ENCODE results near the gene PIP4K2B.

- TF ChIP-seq CTCF (IDR thresholded peaks at IDR 0.05) (no peak), POLR2A (IDR thresholded peaks at IDR 0.05) (no peak)
Observed at GRCh38 chr17:38786372-38786771, 13.0 kb downstream of the PIP4K2B start.

Measured in lower leg skin (tissue), 3 donors.